GM18517 (cell line): Measurements from ENCODE around the gene ASMTL.
"Not testable (repeated sequence)": the region's sequence is repeated elsewhere in the genome, so short reads cannot be mapped to it uniquely, and the experiment has no call there.

Experiments used
- ATAC-seq: cut with Tn5 transposase; IDR thresholded peaks from one replicate; pipeline ENCODE4 v1.9.1; 2021; ENCODE audit warnings: mild to moderate bottlenecking, moderate library complexity; ENCODE audit not compliant: unreplicated experiment

ASMTL gene

DNA sequence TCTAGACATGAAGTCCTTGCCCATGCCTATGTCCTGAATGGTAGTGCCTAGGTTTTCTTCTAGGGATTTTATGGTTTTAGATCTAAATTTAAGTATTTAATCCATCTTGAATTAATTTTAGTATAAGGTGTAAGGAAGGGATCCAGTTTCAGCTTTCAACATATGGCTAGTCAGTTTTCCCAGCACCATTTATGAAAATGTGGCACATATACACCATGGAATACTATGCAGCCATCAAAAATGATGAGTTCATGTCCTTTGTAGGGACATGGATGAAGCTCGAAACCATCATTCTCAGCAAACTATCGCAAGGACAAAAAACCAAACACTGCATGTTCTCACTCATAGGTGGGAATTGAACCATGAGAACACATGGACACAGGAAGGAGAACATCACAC is 29.8 kb upstream of the ASMTL start:
- ATAC-seq = not testable (repeated sequence)

DNA sequence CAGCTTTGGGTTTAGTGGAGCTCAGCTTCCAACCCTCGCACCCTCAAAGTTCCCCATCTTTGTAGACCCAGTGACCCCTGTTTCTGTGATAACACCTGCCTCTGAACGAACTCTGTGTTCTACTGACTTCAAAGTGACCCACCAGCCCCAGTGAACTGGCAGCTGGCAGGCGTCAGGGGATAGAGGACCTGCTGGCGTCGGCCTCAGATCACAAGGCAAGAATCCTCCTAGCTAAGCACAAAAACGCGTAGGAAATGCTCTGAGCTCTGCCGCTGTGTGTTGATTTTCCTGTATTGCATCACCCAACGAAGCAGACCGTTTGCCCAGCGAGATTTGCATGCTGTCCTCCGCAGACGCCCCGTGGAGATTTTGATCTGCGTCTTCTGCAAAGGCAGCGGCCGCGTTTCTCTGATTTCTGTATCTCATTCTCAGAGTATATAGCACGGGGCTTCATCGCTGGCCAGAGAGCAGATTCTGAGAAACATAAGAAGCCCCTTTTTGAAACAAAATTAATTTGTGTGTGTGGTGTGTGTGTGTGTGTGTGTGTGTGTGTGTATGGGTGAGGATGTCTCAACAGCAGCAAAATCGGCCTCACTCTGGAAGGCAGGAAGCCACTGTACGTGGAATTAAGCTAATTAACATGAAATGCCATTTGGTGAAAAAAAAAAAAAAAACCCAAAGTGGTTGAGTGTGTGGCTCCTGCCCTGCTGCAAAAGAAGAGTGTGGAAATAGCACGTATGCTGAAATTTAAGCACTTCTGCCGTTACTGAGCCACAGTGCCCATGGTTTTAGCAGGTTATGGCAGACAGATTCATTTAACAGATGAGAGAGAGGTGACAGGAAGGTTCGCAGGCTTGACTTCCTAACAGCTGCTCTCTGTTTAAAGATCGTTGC is 29.2 kb upstream of the ASMTL start:
- ATAC-seq = peak; percentile 46

DNA sequence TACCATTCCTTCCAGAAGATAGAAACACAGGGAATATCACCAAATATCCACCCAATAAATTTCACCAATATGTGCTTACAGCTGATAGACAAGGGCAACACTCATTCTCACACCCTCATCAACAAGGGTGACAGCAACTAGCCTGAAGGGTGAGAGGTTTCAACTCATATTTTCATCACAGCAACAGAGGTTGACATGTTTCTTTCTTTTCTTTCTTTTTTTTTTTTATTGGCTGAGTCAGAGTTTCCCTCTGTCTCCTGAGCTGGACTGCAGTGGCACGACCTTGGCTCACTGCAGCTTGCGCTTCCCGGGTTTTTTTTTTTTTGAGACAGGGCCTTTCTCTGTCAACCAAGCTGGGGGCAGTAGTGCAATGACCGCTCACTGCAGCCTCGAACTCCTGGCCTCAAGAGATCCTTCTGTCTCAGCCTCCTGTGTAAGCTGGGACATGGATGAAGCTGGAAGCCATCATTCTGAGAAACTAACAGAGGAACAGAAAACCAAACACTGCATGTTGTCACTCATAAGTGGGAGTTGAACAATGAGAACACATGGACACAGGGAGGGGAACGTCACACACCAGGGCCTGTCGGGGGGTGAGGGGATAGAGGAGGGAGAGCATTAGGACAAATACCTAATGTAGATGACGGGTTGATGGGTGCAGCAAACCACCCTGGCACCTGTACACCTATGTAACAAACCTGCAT is 27.5 kb upstream of the ASMTL start:
- no peak for ATAC-seq

DNA sequence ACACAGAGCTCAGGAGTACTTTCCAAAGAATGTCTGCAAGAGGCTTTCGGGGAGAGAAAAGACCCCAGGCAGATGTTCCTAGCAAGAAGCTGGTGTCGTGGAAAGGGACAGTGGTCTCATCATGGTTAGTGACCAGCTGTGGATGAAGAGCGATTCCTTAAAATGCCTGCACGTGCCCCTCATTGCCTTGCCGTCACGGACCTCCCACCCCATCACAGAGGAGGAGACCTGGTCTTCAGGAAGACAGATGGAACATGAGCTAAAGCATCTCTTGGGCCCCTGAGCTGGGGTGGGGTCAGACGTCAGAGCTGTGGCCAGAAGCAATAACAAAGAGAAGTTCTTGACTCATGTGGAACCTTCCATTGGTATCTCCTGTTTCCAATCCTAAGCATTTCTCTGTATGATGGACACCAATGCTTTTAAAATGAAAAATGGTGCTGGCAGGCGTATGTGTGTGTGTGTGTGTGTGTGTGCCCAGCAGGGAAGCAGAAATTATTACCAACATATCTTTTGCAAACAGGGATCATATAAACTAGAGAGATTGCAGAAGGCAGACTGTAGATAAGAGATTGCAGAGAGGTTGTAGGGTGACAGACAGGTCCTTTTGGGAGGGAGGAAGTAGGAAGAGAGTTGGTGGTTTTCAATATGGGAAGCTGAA is 25.2 kb upstream of the ASMTL start:
- ATAC-seq = no peak

DNA sequence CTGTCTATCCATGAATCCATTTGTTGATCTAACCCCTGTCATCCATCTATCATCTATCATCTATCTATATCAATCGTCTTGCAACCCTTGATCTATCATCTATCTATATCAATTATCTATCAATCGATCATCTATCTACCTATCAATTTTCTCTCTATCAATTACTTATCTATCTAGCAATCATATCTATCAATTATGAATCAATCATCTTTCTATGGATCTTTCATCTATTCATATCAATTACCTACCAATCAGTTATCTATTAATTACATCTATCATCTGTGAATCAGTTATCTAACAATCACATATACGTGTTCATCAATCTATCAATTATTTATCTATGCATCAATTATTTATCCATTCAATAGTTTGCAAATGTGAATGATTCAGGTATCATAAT is 24.5 kb upstream of the ASMTL start:
- ATAC-seq = no peak

DNA sequence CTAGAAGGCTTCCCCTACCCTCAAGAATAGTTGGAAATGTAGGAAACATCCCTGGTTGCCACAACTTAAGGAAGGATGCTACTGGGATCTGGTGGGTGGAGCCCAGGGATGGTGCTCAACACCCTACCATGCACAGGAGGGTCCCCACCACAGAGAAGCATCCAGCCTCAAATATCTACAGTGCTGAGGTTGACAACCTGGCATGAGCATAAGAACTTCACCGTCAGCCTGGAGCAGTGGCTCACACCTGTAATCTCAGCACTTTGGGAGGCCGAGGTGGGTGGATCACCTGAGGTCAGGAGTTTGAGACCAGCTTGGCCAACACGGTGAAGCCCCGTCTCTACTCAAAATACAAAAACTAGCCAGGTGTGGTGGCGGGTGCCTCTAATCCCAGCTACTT is 24.0 kb upstream of the ASMTL start:
- ATAC-seq = no peak

DNA sequence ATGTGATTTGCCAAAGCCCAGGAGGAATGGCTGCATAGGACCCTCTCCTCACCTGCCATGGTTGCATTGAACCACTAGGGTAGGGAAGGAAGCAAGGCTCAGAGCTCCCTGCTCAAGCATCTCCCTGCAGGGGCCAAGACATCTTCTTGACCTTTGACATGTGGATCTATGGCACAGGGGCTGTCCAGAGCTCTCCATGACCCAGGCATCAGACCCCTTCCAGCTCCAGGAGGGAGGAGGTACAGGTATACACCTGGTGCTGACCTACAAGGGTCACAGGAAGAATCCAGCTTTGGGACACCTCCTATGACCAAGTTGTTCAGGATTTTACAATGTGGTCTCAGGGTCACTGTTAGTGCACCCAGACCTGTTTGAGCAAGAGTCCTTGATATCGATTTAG is 23.2 kb upstream of the ASMTL start:
- ATAC-seq = no peak

DNA sequence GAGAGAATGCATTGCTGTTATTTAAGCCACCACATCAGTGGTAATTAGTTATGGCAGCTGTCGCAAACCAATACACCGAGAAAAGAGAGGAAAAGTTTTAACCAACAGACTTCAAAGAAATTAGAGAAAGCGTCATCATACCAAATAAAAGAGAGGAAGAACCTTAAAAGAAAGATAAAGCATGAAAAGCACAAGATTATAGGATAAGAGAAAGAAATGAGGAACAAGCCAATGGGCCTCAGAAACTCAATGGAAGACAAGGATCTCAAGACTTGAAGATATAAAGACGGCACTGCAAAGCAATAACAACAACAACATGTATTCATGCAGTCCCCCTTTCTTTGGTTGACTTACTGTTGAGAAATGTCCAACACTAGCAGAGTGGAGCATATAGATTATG is 22.8 kb upstream of the ASMTL start:
- no peak for ATAC-seq

DNA sequence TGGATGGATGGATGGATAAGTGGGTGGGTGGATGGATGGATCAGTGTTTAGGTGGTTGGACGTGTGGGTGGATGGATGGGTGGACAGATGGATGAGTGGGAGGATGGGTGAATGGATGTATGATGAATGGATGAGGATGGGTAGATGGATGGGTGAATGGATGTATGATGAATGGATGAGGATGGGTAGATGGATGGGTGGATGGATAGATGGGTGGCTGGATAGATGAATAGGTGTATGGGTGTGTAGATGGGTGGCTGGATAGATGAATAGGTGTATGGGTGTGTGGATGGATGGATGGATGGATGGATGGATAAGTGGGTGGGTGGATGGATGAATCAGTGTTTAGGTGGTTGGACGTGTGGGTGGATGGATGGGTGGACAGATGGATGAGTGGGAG is 21.9 kb upstream of the ASMTL start:
- ATAC-seq = not testable (repeated sequence)

DNA sequence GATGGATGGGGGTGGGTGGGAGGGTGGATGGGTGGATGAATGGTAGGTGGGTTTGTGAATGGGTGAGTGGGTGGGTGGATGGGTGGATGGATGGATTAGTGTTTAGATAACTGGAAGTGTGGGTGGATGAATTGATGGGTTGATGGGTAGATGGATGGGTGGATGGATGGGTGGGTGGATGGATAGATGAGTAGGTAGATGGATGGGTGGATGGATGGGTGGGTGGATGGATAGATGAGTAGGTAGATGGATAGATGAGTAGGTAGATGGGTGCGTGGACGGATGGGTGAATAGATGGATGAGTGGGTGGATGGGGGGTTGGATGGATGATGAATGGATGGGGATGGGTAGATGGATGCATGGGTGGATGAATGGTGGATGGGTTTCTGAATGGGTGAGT is 20.3 kb upstream of the ASMTL start:
- no peak for ATAC-seq

DNA sequence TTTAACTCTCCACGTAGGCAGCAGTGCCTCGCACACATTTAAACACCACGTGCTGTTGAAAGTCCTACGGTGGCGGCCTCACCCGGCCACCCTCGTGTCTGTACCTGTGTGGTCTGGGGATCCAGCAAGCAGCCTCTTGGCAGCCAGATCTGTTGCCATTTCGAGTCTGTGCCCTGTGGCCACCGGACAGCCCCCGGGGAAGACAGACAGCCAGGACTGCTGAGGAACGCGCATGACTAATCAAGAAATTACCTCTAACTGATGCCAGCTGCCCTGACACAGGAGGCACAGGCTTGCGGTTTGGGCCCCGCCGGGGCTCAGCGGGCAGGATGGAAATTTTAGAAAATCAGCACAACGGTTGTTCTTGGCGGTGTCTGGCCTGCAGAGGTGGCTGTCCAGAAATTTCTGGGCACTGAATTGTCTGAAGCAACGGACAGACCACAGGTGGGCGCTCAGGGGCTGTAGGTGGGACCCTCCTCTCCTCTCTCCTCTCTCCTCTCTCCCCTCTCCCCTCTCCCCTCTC is 15.6 kb upstream of the ASMTL start:
- peak; percentile 68 for ATAC-seq

DNA sequence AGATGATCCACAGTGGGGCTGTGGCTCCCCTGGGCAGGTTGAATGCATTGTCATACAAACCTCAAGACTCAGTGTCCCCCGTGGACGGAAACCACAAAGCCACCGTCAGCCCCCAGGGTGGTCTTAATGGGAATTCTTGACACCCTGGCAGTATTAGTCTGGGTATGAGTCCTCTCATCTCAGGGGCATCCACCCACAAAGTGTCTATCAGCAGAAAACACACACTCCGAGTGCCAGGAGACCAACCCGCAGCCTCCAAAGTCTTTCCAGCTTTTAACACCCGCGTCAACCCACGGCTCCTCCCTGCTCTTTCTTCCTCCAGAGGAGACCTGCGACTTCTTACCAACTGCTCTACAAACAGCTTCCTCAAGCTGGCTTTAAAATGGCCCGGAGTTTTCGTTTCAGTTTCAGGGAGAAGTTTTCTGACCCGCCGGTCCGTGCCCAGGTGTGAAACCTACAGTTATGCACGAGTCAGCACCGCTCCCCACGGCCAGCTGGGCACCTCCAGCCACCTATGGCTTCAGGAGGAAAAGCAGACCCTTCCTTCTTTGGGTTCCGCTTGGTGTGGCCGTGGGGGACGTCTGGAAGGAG is 14.4 kb upstream of the ASMTL start:
- peak; percentile 50 for ATAC-seq

DNA sequence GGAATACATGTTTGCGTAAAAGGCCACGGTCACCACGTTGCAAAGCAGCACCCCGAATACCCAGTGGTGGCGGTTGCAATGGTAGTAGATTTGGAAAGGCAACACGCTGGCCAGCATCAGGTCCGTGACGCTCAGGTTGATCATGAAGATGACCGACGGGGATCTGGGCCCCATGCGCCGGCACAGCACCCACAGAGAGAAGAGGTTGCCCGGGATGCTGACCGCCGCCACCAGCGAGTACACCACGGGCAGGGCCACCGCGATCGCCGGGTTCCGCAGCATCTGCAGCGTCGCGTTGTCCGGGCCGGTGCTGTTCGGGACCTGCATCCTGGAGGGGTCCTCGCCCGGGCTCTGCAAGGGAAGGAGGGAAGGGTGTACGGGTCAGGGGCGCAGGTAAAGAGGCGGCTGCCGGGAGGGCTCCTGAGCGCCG is 13.5 kb upstream of the ASMTL start:
- ATAC-seq = no peak

DNA sequence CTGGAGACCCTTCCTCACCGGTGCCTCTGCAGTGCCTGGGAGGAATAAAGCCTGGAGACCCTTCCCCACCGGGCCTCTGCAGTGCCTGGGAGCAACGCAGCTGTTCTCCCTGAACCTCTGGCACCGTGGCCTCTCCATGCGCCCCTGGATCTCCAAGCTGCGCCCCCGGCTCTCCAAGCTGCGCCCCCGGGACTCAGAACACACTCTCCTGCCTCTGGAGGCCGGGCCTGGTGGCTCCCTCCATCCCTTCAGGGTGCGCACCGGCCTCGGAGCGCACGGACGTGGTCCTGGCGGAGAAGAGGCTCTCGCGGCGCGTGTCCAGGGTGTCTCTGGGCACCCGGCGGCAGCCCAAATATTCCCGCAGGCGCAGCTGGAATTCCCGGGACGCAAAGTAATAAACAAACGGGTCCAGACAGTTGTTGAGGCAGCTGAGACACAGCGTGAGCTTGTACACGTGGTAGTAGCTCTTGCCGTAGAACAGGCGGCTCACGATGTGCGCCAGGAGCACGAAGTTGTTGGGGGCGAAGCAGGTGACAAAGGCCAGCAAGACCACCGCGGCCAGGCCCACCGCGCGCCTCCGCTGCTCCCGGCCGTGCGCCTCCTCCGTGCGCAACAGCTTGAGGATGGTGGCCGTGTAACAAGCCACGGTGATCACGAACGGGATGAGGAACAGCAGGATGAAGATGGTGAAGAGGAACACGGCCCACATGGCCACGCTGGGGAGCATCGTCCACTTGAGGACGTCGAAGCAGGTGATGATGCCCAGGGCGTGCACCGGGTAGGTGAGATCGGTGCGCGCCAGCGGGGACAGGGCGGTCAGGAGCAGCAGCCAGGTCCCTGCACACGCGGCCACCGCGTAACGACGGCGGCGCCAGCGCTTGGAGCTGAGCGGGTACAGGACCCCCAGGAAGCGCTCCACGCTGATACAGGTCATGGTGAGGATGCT is 12.8 kb upstream of the ASMTL start:
- ATAC-seq = no peak

DNA sequence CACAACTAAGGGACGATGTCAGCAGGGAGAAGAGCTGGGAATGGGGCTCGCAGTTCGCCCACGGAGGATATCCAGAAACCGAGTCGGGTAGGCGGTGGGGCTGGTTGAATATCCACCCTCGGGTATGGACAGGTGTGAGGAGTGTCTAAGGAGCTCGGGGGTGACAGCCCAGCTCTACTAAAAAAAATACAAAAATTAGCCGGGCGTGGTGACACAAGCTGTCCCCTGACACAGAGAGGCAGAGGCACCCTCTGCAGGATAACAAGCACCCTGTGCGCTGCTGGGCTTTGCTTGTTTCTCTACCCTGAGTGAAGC is 12.2 kb upstream of the ASMTL start:
- ATAC-seq = no peak

DNA sequence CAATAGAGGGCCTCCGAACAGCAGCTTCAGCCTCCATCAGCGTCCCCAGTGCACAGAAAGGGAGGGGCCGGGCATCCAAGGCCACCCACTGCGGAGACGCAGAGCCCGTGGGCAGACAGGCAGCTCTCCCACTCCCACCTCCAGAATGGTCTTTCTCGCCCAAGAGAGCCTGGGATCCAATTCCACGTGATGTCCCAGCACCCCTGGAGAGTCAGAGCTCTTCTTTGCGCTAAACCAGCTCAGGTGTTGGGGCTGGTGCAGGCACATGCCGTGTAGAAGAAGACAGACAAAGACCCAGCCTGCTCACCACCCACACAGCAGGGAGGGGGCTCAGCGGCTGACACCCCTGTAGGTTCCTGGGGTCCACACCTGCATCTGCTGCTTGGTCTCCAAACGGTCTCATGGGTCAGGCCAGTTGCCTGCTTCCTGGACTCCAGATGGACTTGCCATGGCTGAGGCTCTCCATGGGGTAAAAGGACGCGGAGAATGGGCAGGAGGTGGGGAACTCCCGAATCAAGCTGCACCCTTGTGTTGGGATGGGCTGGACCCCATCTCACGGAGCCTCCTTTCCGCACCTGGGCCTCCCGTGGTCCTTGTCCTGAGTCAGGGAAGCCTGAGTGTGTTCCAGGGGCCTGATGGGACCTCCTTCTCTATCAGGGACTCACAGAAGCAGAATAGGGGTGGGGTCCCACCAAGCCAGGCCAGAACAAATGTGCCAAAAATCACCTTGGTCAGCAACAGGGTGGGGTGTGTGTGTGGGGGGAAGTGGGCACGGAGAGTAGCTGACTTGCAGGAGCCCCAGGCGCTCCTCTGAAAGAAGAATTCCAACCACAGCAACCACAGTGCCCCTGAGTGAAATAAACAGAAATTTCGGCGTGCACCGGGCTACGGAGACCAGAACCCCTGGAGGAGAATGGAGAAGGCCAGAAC is 11.6 kb upstream of the ASMTL start:
- ATAC-seq = no peak

DNA sequence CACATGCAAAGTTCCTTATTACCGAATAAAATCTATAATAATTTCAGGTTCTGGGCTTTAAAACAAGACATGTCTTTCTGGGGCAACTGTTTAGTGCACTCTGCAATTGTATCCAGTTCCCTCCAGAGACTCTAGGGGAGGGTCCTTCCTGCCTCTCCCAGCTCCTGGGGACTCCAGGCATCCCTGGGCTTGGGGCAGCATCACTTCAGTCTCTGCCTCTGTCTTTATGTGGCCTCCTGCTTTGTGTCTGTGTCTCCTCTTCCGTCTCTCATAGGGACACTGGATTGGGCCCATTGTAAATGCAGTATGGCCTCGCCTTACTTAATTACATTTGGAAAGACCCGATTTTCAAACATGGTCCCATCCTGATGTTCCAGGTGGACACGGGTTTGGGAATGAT is 10.9 kb upstream of the ASMTL start:
- ATAC-seq = no peak

DNA sequence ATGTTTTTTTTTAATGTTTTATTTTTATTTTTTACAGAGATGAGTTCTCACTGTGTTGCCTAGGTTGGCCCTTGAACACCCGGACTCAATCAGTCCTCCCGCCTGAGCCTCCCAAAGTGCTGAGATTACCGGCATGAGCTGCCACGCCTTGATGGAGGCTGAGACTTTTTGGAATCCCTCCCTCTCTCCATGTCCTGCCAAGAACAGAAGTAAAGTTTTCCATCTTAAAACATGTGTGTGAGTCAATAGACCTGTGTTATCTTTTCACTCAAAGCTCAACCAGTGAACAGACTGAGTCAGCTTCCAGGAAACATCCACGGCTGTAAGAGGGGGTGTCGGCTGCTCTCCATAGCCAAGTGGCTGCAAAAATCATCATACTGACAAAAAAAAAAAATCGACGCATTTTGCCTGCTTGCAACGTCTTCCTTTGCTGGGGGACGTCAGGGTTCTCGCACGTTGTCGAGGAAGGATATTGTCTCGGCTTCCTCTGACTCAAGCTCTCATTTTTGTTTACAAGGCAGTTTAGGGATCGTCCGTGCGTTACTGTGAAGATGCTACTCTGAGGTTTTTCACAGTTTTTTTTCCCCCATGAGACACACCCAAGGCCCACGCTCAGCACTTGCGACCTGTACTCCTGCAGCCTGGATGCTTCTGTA is 10.0 kb upstream of the ASMTL start:
- no peak for ATAC-seq

DNA sequence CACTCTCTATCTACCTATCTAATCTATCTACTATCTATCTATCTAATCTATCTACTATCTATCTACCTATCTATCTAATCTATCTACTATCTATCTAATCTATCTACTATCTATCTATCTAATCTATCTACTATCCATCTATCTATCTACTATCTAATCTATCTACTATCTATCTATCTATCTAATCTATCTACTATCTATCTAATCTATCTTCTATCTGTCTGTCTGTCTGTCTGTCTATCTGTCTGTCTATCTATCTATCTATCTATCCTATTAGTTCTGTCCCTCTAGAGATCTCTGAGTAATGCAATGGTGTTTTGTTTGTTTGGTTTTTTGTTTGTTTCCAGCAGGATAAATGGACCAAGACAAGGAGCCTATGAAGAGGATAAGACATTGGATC is 9.4 kb upstream of the ASMTL start:
- ATAC-seq = no peak
